Nephron (organoid): ENCODE data around the gene C10orf67.
A peak's percentile ranks its signal among the peaks of the same experiment; 100 is the strongest.
"Not testable (repeated sequence)": the region's sequence is repeated elsewhere in the genome, so short reads cannot be mapped to it uniquely, and the experiment has no call there.

ENCODE experiments used
- H3K27ac Mint-ChIP-seq, 3 experiments: 2 replicates each; pipeline ENCODE4 v1.8.0; 2020; ENCODE audit warnings: mixed read lengths in 3 of 3, mild to moderate bottlenecking in 2 of 3, moderate library complexity in 1 of 3
- H3K27me3 Mint-ChIP-seq: 2 replicates; pipeline ENCODE4 v1.8.0; 2021; ENCODE audit warnings: low read depth, mild to moderate bottlenecking, moderate library complexity, mixed read lengths
- H3K36me3 Mint-ChIP-seq: 2 replicates; pipeline ENCODE4 v1.8.0; 2020; ENCODE audit warnings: low read depth, mixed read lengths
- H3K4me1 Mint-ChIP-seq: 2 replicates; pipeline ENCODE4 v1.8.0; 2020; ENCODE audit warnings: mixed read lengths
- H3K4me3 Mint-ChIP-seq, 3 experiments: 2 replicates each; pipeline ENCODE4 v1.8.0; 2020; ENCODE audit warnings: mild to moderate bottlenecking in 3 of 3, mixed read lengths in 3 of 3, moderate library complexity in 2 of 3
- H3K9me3 Mint-ChIP-seq: 2 replicates; pipeline ENCODE4 v1.8.0; 2020; ENCODE audit warnings: mixed read lengths
- TF ChIP-seq, protein P1 (sequence below), 3 experiments: fragments of 200-600 bp; sonication (generic); IDR thresholded peaks; one replicate each; pipeline ENCODE4 v1.5.0; 2021; ENCODE audit warnings: antibody characterized with exemption in 3 of 3; ENCODE audit not compliant: unreplicated experiment in 3 of 3

C10orf67 gene

GRCh38 chr10:23371073-23371472 is 26.5 kb upstream of the C10orf67 start:
- TF ChIP-seq, protein P1, sequence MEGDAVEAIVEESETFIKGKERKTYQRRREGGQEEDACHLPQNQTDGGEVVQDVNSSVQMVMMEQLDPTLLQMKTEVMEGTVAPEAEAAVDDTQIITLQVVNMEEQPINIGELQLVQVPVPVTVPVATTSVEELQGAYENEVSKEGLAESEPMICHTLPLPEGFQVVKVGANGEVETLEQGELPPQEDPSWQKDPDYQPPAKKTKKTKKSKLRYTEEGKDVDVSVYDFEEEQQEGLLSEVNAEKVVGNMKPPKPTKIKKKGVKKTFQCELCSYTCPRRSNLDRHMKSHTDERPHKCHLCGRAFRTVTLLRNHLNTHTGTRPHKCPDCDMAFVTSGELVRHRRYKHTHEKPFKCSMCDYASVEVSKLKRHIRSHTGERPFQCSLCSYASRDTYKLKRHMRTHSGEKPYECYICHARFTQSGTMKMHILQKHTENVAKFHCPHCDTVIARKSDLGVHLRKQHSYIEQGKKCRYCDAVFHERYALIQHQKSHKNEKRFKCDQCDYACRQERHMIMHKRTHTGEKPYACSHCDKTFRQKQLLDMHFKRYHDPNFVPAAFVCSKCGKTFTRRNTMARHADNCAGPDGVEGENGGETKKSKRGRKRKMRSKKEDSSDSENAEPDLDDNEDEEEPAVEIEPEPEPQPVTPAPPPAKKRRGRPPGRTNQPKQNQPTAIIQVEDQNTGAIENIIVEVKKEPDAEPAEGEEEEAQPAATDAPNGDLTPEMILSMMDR (IDR thresholded peaks at IDR 0.05; ENCODE audit: unreplicated experiment in 3 of 3): no peak
- Mint-ChIP-seq H3K36me3 (no peaks in the 10 kb centered on the region), H3K27me3 (no peaks in the 10 kb centered on the region), H3K4me3 (no peak overlapping the region), H3K9me3 (no peaks in the 10 kb centered on the region), H3K27ac (no peak overlapping the region), H3K4me1 (peaks cover 24% of the 10 kb centered on the region)

GRCh38 chr10:23370106-23370505 is 25.5 kb upstream of the C10orf67 start:
- Mint-ChIP-seq H3K4me3 (no peak overlapping the region), H3K4me1 (peaks cover 24% of the 10 kb centered on the region), H3K27me3 (no peaks in the 10 kb centered on the region)

GRCh38 chr10:23368816-23369640 is 24.4 kb upstream of the C10orf67 start:
- no peak overlapping the region for H3K4me3 Mint-ChIP-seq
- no peaks in the 10 kb centered on the region for H3K27me3 Mint-ChIP-seq
- no peaks in the 10 kb centered on the region for H3K9me3 Mint-ChIP-seq

More at GRCh38 chr10:23370106-23370505, 25.5 kb upstream of the C10orf67 start:
- TF ChIP-seq, protein P1 (IDR thresholded peaks at IDR 0.05; ENCODE audit: unreplicated experiment in 3 of 3): no peak
- Mint-ChIP-seq H3K9me3 (no peaks in the 10 kb centered on the region), H3K27ac (peak overlapping the region; percentile 37 to 78 (median 51)), H3K36me3 (no peaks in the 10 kb centered on the region)

DNA sequence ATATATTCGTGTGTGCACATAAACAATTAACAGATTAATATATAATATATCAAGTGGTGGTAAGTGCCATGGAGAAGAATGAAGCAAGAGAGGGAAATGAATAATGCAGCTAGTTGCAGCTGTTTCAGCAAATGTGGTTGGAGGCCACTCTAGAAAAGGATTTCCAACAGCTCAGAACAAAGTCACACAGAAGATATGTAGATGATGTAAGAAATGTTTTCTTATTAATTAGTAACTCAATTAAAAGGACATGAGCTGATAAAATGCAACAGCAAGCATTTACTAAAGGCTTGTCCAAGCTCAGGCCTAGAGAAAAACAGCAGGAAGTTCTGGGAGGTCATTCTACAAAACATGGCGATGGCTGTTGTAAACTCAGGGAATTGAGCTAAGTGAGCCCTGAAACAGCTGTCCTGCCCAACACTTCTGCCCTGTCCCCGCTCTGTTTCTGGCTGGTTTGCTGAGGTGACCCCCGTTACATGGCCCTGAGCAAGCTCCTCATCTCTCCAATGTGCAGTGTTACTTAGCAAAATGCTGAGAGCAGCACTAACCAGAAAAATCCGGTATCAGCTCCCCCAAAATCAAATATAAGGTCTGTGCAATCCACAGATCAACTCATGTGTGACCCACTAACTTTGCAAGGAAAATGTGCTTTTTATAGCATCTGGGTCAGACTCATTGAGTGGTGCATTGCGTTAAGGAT is 23.4 kb upstream of the C10orf67 start:
- H3K4me3 Mint-ChIP-seq: no peak overlapping the region
- H3K27ac Mint-ChIP-seq: peak overlapping the region; percentile 89 to 92 (median 90)
- H3K27me3 Mint-ChIP-seq: no peaks in the 10 kb centered on the region
- no peaks in the 10 kb centered on the region for H3K36me3 Mint-ChIP-seq
- no peaks in the 10 kb centered on the region for H3K9me3 Mint-ChIP-seq
- TF ChIP-seq, protein P1 (IDR thresholded peaks at IDR 0.05; ENCODE audit: unreplicated experiment in 3 of 3): no peak
- peaks cover 24% of the 10 kb centered on the region for H3K4me1 Mint-ChIP-seq

More at GRCh38 chr10:23368816-23369640, 24.4 kb upstream of the C10orf67 start:
- H3K36me3 Mint-ChIP-seq: no peaks in the 10 kb centered on the region
- TF ChIP-seq, protein P1 (IDR thresholded peaks at IDR 0.05; ENCODE audit: unreplicated experiment in 3 of 3): no peak
- peak overlapping the region; percentile 89 to 92 (median 90) for H3K27ac Mint-ChIP-seq
- peaks cover 24% of the 10 kb centered on the region for H3K4me1 Mint-ChIP-seq

- H3K27ac Mint-ChIP-seq: peak overlapping the region in 1 of 3 experiments; percentile 70
- not testable (repeated sequence) for H3K36me3 Mint-ChIP-seq, H3K27me3 Mint-ChIP-seq, H3K9me3 Mint-ChIP-seq, H3K4me3 Mint-ChIP-seq
- H3K4me1 Mint-ChIP-seq: peaks cover 24% of the 10 kb centered on the region
These were observed 20.9 kb upstream of the C10orf67 start for GRCh38 chr10:23365417-23366030.

GRCh38 chr10:23364378-23364777 is 19.8 kb upstream of the C10orf67 start:
- Mint-ChIP-seq H3K27me3 (peaks cover 5% of the 10 kb centered on the region), H3K9me3 (no peaks in the 10 kb centered on the region), H3K27ac (no peak overlapping the region), H3K4me3 (no peak overlapping the region), H3K36me3 (no peaks in the 10 kb centered on the region), H3K4me1 (peaks cover 17% of the 10 kb centered on the region)
- TF ChIP-seq, protein P1 (IDR thresholded peaks at IDR 0.05; ENCODE audit: unreplicated experiment in 3 of 3): no peak
